ENCODE measurements around the gene TESMIN. TPM values are rescaled to one million over a fixed set of nuclear protein-coding genes. Genes with fewer than 3 reads are reported as not detected.
A peak's percentile ranks its signal among the peaks of the same experiment; 100 is the strongest.

TESMIN gene
- 0.55 and 0.56 TPM in 2 replicates for total RNA-seq
- long read RNA-seq = 0 reads

DNA sequence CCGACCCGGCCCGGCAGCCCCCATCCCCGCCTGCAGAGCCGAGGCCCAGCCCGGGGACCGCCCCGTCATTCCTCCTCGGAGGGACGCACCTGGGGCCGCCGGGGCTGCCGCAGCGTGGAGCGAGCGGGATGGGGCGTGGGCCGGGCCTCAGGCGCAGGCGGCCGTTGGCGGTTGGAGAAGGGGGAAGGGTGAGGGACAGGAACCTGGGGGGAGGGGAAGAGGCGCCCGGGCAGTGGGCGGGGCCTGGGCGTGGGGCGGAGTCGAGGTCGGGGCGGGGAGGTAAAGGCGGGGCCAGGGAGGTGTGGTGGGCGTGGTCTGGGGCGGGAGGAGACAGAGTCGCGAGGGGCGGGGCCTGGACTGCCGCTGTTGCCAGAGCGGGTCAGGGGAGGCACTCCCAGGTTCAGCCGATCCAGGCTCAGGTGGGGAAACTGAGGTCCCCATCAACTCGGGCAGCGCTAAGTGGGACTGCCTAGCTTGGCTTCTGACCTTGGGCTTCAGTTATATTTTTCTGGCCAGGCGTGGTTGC, at the start of gene TESMIN:
Gene TESMIN (minus strand): TSS at position 190 of the 526 bp plus-strand sequence. CDS start 860 bp downstream, outside the sequence.
- H3K9me3 Mint-ChIP-seq (ENCODE audit: unreplicated experiment) = no peaks in the 10 kb centered on the region
- TF ChIP-seq CTCF (IDR thresholded peaks at IDR 0.05) = no peak
- peaks cover 16% of the 10 kb centered on the region for H3K36me3 Mint-ChIP-seq (ENCODE audit: unreplicated experiment)
- H3K27me3 Mint-ChIP-seq (ENCODE audit: unreplicated experiment) = no peaks in the 10 kb centered on the region
- peak; percentile 91 for DNase-seq (ENCODE audit: extremely low spot score, unreplicated experiment)
- H3K27ac Mint-ChIP-seq (ENCODE audit: unreplicated experiment) = no peak within 1 kb of the TSS
- H3K4me3 Mint-ChIP-seq (ENCODE audit: unreplicated experiment) = peak within 1 kb of the TSS; percentile 66
- peaks cover 16% of the 10 kb centered on the region for H3K4me1 Mint-ChIP-seq (ENCODE audit: unreplicated experiment)

GRCh38 chr11:68798221-68798813, 47.0 kb upstream of the TESMIN start:
- peaks cover 66% of the 10 kb centered on the region for H3K36me3 Mint-ChIP-seq (ENCODE audit: unreplicated experiment)
- H3K4me3 Mint-ChIP-seq (ENCODE audit: unreplicated experiment) = no peak overlapping the region
- H3K27ac Mint-ChIP-seq (ENCODE audit: unreplicated experiment) = no peak overlapping the region
- H3K4me1 Mint-ChIP-seq (ENCODE audit: unreplicated experiment) = peaks cover 2% of the 10 kb centered on the region
- DNase-seq (ENCODE audit: extremely low spot score, unreplicated experiment) = no peak
- peak; percentile 62 for TF ChIP-seq CTCF (IDR thresholded peaks at IDR 0.05)
- no peaks in the 10 kb centered on the region for H3K9me3 Mint-ChIP-seq (ENCODE audit: unreplicated experiment)
- H3K27me3 Mint-ChIP-seq (ENCODE audit: unreplicated experiment) = no peaks in the 10 kb centered on the region

DNA sequence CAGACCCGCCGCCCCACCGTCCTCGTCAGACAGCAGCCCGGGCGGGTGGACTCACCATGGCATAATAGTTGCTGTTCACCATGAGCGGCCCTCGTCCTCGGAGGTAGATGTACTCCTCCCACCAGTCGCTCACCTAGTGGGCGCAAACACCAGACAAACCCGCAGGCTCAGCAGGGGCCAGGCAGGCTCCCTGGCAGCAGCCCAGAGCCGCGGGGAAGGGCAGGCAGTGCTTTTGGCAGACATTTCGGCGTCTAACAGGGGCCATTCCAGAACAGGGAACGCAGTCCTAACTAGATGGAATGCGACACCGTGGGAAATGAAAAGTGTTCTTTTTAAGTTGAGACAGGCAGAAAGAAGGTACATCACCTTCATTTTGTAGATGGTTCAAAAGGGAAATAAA, 45.5 kb upstream of the TESMIN start:
- no peak for TF ChIP-seq CTCF (IDR thresholded peaks at IDR 0.05)
- Mint-ChIP-seq H3K4me3 (ENCODE audit: unreplicated experiment) (no peak overlapping the region), H3K36me3 (ENCODE audit: unreplicated experiment) (peaks cover 63% of the 10 kb centered on the region), H3K27ac (ENCODE audit: unreplicated experiment) (no peak overlapping the region), H3K4me1 (ENCODE audit: unreplicated experiment) (peaks cover 12% of the 10 kb centered on the region), H3K27me3 (ENCODE audit: unreplicated experiment) (no peaks in the 10 kb centered on the region), H3K9me3 (ENCODE audit: unreplicated experiment) (no peaks in the 10 kb centered on the region)
- no peak for DNase-seq (ENCODE audit: extremely low spot score, unreplicated experiment)

DNA sequence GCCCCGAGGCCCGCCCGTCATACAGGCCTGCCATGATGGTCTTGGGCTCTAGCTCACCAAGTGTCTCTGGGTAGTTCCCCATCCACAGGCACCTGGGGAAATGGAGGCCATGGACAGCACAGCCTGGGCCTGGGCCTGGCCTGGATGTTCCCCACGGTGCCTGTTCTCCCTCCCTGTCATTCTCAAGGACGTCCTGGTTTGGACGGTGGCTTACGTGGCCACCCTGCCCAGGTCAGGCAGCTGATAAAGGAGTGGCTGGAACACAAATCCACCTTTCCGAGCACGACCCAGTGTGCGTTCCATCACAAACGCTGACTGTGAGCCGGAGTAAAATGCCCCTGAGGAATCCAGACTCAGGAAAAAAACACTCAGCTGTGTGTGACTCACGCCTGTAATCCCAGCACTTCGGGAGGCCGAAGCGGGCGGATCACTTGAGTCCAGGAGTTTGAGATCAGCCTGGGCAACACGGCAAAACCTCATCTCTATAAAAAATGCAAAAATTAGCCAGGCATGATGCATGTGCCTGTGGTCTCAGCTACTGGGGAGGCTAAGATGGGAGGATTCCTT, 41.2 kb upstream of the TESMIN start:
- TF ChIP-seq CTCF (IDR thresholded peaks at IDR 0.05) = no peak
- Mint-ChIP-seq H3K4me1 (ENCODE audit: unreplicated experiment) (peaks cover 12% of the 10 kb centered on the region), H3K9me3 (ENCODE audit: unreplicated experiment) (no peaks in the 10 kb centered on the region), H3K36me3 (ENCODE audit: unreplicated experiment) (peaks cover 56% of the 10 kb centered on the region), H3K27ac (ENCODE audit: unreplicated experiment) (peak overlapping the region; percentile 79), H3K4me3 (ENCODE audit: unreplicated experiment) (no peak overlapping the region), H3K27me3 (ENCODE audit: unreplicated experiment) (no peaks in the 10 kb centered on the region)
- DNase-seq (ENCODE audit: extremely low spot score, unreplicated experiment) = no peak

DNA sequence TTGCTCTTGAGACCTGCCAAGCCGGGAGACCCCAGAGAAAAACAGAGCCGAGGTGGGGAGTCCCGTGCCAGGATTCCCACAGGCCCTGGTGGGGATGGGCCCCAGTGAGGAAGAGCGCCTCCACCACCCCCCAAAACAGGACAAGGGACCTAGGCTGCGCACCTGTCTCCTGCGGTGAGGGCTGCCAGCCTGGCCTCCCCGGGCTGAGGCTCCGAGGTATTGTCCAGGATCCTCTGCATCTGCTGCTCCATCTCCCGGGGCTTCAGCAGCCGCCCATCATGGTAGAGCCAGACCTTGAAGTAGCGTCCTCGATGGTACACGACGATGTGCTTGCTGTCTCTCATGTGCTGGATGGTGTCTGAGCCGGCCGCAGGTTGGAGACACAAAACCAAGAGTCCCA, 33.3 kb upstream of the TESMIN start:
- H3K27ac Mint-ChIP-seq (ENCODE audit: unreplicated experiment) = no peak overlapping the region

More for the DNA sequence above, 33.3 kb upstream of the TESMIN start:
- Mint-ChIP-seq H3K9me3 (ENCODE audit: unreplicated experiment) (no peaks in the 10 kb centered on the region), H3K36me3 (ENCODE audit: unreplicated experiment) (peaks cover 56% of the 10 kb centered on the region), H3K4me3 (ENCODE audit: unreplicated experiment) (no peak overlapping the region), H3K4me1 (ENCODE audit: unreplicated experiment) (no peaks in the 10 kb centered on the region), H3K27me3 (ENCODE audit: unreplicated experiment) (no peaks in the 10 kb centered on the region)
- no peak for DNase-seq (ENCODE audit: extremely low spot score, unreplicated experiment)
- no peak for TF ChIP-seq CTCF (IDR thresholded peaks at IDR 0.05)
